ENCODE data around the gene SMG6.

SMG6 gene

DNA sequence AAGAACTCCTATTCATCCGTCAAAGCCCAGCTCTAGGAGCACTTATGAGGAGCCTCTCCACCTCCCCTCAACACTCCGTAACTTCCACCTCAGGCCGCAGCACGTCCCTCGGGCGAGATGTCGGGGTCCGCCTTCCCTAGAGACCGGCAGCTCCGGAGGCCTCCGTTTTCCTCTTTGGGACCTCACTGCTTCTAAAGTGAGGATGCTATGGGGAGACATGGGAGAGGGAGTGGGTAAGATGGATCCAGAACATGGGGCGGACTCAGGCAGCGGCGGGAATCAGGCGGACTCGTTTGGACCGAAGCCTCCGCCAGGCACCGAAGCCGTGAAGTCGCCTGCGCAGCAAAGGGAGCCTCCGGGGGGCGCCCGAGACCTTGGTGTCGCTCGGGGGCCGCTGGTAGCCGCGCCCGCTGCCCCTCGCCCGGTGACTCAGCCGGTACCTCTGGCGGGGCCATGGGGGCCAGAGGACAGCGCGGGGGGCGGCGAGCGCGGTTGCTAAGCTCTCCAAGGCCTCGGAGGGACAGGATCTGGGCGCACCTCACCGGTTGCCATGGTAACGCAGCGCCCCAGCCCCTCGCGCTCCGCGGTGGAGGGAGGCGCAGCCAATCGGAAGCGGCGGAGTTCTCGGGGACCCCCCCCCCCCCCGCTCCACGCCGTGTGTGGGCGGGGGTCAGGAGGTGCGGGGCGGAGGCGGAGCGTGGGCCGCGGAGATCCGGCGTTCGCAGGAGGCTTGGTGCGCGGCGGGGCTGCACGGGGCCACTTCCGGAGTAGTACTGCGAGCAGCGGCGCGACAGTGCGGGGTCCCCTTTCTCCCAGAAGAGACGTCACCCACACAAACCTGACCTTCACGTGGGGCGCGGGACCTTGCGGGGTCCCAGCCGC lies 250.0 kb downstream of the SMG6 start:
- DNase-seq (ENCODE audit: low read depth in 2 of 3, low spot score in 1 of 3) = peak; percentile 57 to 73 (median 71)

GRCh38 chr17:2051933-2052559 lies 251.5 kb downstream of the SMG6 start:
- no peak for DNase-seq (ENCODE audit: low read depth in 2 of 3, low spot score in 1 of 3)

- DNase-seq (ENCODE audit: low read depth in 2 of 3, low spot score in 1 of 3) = no peak
Measured at GRCh38 chr17:2051061-2051932, 252.3 kb downstream of the SMG6 start.

GRCh38 chr17:2050300-2051060 lies 253.1 kb downstream of the SMG6 start:
- peak in 1 of 3 donors; percentile 52 for DNase-seq (ENCODE audit: low read depth in 2 of 3, low spot score in 1 of 3)

DNA sequence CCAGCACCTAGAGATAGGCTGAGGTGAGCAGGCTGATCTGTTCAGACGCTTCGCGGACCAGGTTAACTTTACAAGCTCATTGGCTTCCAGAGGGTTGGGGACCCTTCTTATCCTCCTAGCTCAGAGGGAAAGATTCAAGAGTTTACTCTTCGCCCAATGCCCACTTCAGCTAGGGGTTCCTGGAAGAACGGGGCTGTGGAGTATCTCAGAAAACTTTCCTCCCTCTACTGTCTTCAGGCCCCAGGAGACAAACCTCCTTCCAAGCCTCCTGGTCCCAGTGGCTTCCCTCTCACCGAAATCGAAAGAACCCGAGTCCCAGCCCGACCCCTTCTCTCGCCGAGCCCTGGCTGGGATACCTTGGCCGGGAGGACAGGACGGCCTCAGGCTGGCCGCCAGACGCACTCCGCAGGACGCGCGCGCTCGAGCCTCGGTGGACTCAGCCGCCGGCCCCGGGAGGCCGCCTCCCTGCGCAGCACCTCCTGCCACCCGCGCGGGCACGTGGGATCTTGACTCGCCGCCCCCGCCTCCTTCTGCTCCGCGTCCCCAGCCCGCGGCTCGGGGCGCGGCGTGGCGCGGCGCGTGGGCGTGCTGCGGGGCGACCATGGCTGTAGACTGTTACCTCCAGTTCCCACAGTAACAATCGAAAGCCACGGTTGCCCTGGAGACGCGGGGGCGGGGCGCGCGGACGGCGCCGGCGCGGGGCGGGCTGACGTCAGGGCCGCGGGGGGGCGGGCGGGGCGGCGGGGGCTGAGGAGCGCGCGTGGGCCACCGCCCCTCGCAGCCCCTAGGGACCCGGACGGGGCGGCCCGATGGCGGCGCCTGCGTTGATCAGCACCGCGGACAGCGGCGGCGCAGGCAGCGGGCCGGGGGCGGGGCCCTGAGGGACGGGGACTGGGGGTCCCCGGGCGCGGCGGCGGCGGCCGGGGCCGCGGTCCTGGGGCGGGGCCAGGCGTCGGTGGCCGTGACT lies 254.0 kb downstream of the SMG6 start:
- DNase-seq (ENCODE audit: low read depth in 2 of 3, low spot score in 1 of 3) = peak; percentile 74 to 87 (median 79)

DNA sequence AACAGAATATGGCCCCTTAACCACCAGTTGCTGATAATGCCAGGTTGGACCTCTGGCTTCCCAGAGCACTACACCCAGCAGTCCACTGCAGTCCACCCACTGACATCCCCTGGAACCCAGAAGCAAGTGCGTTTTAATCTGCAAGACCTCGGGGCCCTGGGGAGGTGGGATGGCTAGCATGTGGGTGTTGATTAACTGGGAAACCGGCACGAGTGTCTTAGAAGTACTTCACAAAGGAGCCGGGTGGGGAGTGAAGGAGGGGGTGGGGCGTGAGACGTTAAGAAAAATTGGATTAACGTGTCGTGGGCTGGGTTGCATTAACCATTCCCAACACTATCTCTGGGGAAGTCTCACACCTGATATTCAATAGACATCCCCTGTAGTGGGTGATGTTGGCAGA lies 254.8 kb downstream of the SMG6 start:
- DNase-seq (ENCODE audit: low read depth in 2 of 3, low spot score in 1 of 3) = no peak

DNA sequence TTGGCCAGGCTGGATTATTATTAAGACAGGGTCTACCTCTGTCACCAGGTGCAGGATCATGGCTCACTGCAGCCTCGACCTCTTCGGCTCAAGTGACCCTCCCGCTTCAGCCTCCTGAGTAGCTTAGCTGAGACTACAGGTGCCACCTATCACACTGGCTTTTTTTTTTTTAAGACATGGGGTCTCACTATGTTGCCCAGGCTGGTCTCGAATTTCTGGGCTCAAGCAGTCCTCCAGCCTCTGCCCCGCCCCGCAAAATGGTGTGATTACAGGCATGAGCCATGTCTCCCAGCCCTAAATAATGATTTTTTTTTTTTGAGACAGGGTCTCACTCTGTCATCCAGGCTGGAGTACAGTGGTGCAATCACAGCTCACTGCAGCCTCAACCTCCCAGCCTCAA lies 256.0 kb downstream of the SMG6 start:
- DNase-seq (ENCODE audit: low read depth in 2 of 3, low spot score in 1 of 3) = no peak

DNA sequence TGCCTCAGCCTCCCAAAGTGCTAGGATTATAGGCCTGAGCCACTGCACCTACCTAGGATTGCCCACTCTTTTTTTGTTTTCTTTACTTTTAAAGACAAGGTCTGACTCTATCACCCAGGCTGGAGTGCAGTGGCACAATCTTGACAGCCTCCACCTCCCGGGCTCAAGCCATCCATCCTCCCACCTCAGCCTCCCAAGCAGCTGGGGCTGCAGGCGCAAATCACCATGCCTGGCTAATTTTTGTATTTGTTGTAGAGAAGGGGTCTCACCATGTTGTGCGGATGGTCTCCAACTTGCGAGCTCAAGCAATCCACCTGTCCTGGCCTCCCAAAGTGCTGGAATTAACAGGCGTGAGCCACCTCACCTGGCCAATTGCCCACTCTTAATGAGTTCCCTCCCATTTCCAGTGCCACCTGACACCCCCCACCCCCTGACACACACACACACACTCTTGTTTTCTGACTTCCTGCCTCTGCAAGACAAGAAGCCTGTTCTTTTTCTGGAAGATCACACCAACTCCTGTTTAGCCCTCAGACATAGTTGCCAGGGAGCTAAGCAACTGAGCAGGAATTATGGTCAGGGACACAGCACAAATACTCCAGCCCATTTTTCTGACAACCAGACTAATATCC lies 259.2 kb downstream of the SMG6 start:
- no peak for DNase-seq (ENCODE audit: low read depth in 2 of 3, low spot score in 1 of 3)

GRCh38 chr17:2043785-2044184 lies 259.8 kb downstream of the SMG6 start:
- no peak for DNase-seq (ENCODE audit: low read depth in 2 of 3, low spot score in 1 of 3)

DNA sequence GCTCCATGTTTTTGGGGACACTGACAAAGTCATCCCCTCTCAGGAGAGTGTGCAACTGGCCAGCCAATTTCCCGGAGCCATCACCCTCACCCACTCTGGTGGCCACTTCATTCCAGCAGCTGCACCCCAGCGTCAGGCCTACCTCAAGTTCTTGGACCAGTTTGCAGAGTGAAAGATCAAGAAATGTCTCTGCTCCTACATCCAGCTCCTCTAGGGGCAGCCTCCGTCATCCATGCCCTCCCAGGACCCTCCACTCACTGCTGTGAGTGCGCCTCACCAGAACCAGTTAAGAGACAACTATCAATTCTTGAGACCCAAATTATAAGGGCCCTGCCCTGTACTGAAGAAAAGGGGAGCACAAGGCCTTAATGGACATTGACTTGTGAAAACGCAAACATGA lies 260.7 kb downstream of the SMG6 start:
- no peak for DNase-seq (ENCODE audit: low read depth in 2 of 3, low spot score in 1 of 3)

DNA sequence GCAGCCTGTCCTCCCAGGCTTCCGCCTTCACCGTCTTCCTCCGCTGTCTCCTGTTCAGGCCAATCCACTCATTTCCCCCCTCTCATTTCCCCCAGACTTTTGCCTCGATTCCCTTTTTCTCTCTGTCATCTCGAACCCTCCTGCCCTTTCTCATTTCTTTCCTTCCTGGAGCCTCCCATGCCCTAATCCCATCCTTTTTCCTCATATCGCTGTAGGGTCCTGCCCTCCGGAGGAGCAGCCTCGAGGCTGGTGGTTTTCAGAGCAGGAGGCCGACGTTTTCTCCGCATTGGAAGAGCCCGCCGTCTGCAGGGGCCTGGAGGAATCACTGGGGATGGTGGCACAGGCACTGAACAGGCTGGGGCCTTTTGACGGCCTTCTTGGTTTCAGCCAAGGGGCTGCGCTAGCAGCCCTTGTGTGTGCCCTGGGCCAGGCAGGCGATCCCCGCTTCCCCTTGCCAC lies 261.2 kb downstream of the SMG6 start:
- DNase-seq (ENCODE audit: low read depth in 2 of 3, low spot score in 1 of 3) = no peak

GRCh38 chr17:2041561-2042389 lies 261.8 kb downstream of the SMG6 start, which contains the start of gene OVCA2:
OVCA2 (plus strand) TSS chr17:2042022; CDS start chr17:2042048, 26 bp downstream.
- peak; percentile 91 to 96 (median 93) for DNase-seq (ENCODE audit: low read depth in 2 of 3, low spot score in 1 of 3)

DNA sequence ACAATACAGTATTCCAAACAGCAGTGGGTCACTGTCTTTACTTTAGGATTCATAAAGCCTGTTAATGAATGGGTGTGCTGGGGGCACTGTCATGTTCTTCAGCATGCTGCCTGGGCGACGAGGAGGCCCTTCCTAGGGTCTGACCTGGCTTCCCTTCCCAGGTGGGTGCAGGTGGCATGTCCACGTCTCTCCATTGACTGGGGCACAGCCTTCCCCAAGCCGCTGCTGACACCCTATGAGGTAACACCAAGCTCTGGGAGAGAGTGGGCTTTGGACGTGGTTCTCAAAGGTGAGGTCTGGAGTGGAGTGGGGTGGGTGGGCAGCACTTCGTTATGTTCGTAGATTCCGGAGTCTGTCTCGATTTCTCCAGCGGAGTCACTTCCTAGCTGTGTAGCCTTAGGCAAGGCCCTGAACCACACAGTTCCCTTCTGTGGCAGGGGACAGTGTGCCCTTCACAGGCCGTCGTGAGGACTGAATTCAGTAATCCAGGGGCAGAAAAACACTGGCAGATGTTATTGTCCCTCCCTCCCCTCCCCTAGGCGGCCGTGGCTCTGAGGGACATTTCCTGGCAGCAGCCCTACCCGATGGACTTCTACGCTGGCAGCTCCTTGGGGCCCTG lies 262.5 kb downstream of the SMG6 start:
- DNase-seq (ENCODE audit: low read depth in 2 of 3, low spot score in 1 of 3) = no peak

- no peak for DNase-seq (ENCODE audit: low read depth in 2 of 3, low spot score in 1 of 3)
Measured at GRCh38 chr17:2040219-2040827, 263.3 kb downstream of the SMG6 start.

DNA sequence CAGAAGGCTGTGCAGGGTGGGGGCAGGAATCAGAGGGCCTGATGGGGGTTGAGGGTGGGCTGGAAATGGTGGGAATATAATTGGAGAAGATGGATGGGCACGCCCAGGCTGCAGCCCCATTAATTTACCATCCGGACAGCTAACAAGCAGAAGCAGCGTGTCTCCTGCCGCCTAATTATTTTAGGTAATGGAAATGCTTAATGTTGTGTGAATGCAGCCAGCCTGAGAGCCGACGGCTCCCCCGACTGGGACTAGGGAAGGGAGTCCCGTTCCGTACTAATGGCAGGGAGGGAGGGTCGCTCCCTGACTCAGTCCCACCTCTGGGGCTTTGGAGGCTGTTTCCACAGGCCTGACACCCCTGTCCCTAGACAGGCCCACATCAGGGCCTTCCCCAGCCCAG lies 266.4 kb downstream of the SMG6 start:
- DNase-seq (ENCODE audit: low read depth in 2 of 3, low spot score in 1 of 3) = no peak

DNA sequence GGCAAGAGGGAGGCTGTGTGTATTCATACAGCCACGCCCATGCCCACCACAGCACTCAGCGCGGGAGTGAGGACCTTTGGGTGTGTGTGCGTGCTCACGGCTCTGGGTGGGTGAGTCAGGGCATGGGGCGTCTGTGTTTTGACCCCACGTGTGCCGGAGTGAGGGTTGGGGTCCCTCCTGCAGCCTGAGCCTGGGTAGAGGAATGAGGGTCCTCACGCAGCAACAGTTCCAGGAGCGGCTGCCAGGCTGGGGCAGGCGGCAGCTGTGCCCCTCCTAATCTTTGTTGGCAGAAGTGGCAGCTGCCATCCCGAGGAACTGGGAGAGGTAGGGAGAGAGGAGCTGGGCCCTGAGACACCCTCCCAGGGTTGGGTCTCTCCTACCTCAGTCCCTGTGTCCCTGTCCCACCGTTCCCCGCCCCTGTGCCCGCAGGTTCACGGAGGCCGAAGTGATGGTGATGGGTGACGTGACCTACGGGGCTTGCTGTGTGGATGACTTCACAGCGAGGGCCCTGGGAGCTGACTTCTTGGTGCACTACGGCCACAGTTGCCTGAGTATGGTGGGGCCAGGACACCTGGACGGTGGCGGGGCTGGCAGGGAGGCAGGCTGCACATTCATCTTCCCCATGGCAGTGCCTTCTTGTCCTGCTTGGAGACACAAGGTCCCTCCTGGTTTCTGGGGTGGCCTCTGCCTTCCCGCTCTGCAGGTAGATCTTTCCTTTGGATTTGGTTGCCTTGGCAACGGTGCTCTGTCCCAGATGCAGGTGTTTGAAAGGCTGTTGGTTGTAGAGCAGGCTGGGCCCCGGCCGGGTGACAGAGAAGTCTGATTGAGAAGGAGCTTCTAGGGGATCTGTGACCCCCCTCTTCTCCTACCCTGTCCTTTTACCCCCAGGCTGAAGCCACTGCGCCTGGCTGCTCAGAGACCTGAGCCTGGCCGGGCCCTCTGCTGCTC lies 267.8 kb downstream of the SMG6 start:
- no peak for DNase-seq (ENCODE audit: low read depth in 2 of 3, low spot score in 1 of 3)

Measured in stimulated activated CD4-positive, alpha-beta T cell treated with anti-CD3 and anti-CD28 coated beads, Interleukin-12 subunit alpha, Interleukin-12 subunit beta, amount 100 ng/mL, for 48 hours (primary cell).